Gastroesophageal sphincter (tissue), 4 donors: ENCODE data around the gene LRRC36. TPM values are rescaled to one million over a fixed set of nuclear protein-coding genes. Genes with fewer than 3 reads are reported as not detected.
A peak's percentile ranks its signal among the peaks of the same experiment; 100 is the strongest.
"Not testable (repeated sequence)": the region's sequence is repeated elsewhere in the genome, so short reads cannot be mapped to it uniquely, and the experiment has no call there.

ENCODE experiments used
- ATAC-seq: fragments of 150-250 bp; one replicate; pipeline ENCODE4 v1.9.1; 2016; ENCODE audit warnings: mild to moderate bottlenecking, moderate library complexity
- H3K27ac ChIP-seq, 4 donors: fragments of 200-600 bp; sonication (generic) in 3 of 4; 1 replicate in 3 of 4; 2 replicates in 1 of 4; pipeline ENCODE4 v1.5.1; 2016 to 2019
- H3K27me3 ChIP-seq: fragments of 200-600 bp; sonication (generic); one replicate; pipeline ENCODE4 v1.5.1; 2019
- H3K36me3 ChIP-seq, 2 donors: fragments of 200-600 bp; sonication (generic); one replicate each; pipeline ENCODE4 v1.5.1; 2019; ENCODE audit warnings: control low read depth in 1 of 2
- H3K4me1 ChIP-seq, 3 donors: fragments of 200-600 bp; sonication (generic); 1 replicate in 2 of 3; 2 replicates in 1 of 3; pipeline ENCODE4 v1.5.1; 2016 to 2019; ENCODE audit warnings: control low read depth in 2 of 3
- H3K4me3 ChIP-seq, 2 donors: fragments of 200-600 bp; sonication (generic); one replicate each; pipeline ENCODE4 v1.5.1; 2019; ENCODE audit warnings: mild to moderate bottlenecking in 1 of 2, moderate library complexity in 1 of 2
- H3K9me3 ChIP-seq, 3 donors: fragments of 200-600 bp; sonication (generic); one replicate each; pipeline ENCODE4 v1.5.1; 2017 to 2019; ENCODE audit warnings: control low read depth in 2 of 3
- EP300 ChIP-seq: sonication (generic); formaldehyde crosslinking; IDR thresholded peaks from one replicate; pipeline ENCODE4 v1.6.1; 2017; ENCODE audit warnings: antibody characterized with exemption, mild to moderate bottlenecking
- POLR2A ChIP-seq, 2 donors: fragments of 450-650 bp; IDR thresholded peaks; one replicate each; pipeline ENCODE4 v1.6.1; 2017; ENCODE audit warnings: antibody characterized with exemption in 2 of 2, mild to moderate bottlenecking in 2 of 2, moderate library complexity in 1 of 2
- POLR2AphosphoS5 ChIP-seq: sonication (generic); formaldehyde crosslinking; IDR thresholded peaks from one replicate; pipeline ENCODE4 v1.6.1; 2017; ENCODE audit warnings: antibody characterized with exemption
- WGBS, 2 donors: methylation state at CpG; one replicate each; pipeline ENCODE4 v1.1.5; 2018; ENCODE audit warnings: low coverage in 1 of 2; 5-methylcytosine and 5-hydroxymethylcytosine counted together
- total RNA-seq, 4 donors: library from RNA; depleted of rRNA; stranded (reverse); fragments of >200 nt; gene quantifications; one replicate each; pipeline ENCODE4 v1.1.0, GENCODE V29; 2016
- TF ChIP-seq, protein P1 (sequence below), 4 experiments: fragments of 200-600 bp in 2 of 4; fragments of 450-650 bp in 2 of 4; sonication (generic) in 1 of 4; IDR thresholded peaks; one replicate each; pipeline ENCODE4 v1.5.1; 2017 to 2019; ENCODE audit warnings: antibody characterized with exemption in 4 of 4, mild to moderate bottlenecking in 2 of 4, moderate library complexity in 2 of 4

Gene LRRC36
- total RNA-seq, 4 donors from 2014 or later = 0.27 TPM; not detected in 3

- TF ChIP-seq, protein P1, sequence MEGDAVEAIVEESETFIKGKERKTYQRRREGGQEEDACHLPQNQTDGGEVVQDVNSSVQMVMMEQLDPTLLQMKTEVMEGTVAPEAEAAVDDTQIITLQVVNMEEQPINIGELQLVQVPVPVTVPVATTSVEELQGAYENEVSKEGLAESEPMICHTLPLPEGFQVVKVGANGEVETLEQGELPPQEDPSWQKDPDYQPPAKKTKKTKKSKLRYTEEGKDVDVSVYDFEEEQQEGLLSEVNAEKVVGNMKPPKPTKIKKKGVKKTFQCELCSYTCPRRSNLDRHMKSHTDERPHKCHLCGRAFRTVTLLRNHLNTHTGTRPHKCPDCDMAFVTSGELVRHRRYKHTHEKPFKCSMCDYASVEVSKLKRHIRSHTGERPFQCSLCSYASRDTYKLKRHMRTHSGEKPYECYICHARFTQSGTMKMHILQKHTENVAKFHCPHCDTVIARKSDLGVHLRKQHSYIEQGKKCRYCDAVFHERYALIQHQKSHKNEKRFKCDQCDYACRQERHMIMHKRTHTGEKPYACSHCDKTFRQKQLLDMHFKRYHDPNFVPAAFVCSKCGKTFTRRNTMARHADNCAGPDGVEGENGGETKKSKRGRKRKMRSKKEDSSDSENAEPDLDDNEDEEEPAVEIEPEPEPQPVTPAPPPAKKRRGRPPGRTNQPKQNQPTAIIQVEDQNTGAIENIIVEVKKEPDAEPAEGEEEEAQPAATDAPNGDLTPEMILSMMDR (IDR thresholded peaks at IDR 0.05) = no peak
- no peak for TF ChIP-seq EP300
- TF ChIP-seq POLR2AphosphoS5 = no peak
- no peak for TF ChIP-seq POLR2A (IDR thresholded peaks at IDR 0.05)
- WGBS, 2 donors = 87 to 95% methylated on average over 4 of the region's 4 CpGs
- H3K4me3 ChIP-seq = no peak overlapping the region
- no peaks in the 10 kb centered on the region for H3K9me3 ChIP-seq
- no peaks in the 10 kb centered on the region for H3K36me3 ChIP-seq
- no peaks in the 10 kb centered on the region for H3K27me3 ChIP-seq
- H3K27ac ChIP-seq = no peak overlapping the region
- ATAC-seq = no peak
- no peaks in the 10 kb centered on the region for H3K4me1 ChIP-seq
Measured at GRCh38 chr16:67342616-67343015, 16.0 kb downstream of the LRRC36 start.

GRCh38 chr16:67345401-67345800, 18.8 kb downstream of the LRRC36 start:
- ATAC-seq = no peak
- no peak overlapping the region for H3K4me3 ChIP-seq
- TF ChIP-seq POLR2A (IDR thresholded peaks at IDR 0.05) (no peak), EP300 (no peak), POLR2AphosphoS5 (no peak)
- TF ChIP-seq, protein P1 (IDR thresholded peaks at IDR 0.05) = no peak
- no peak overlapping the region for H3K27ac ChIP-seq
- no peaks in the 10 kb centered on the region for H3K4me1 ChIP-seq
- 63 to 67% methylated on average over 1 of the region's 1 CpG for WGBS, 2 donors
- H3K27me3 ChIP-seq = no peaks in the 10 kb centered on the region
- no peaks in the 10 kb centered on the region for H3K9me3 ChIP-seq
- H3K36me3 ChIP-seq = no peaks in the 10 kb centered on the region

DNA sequence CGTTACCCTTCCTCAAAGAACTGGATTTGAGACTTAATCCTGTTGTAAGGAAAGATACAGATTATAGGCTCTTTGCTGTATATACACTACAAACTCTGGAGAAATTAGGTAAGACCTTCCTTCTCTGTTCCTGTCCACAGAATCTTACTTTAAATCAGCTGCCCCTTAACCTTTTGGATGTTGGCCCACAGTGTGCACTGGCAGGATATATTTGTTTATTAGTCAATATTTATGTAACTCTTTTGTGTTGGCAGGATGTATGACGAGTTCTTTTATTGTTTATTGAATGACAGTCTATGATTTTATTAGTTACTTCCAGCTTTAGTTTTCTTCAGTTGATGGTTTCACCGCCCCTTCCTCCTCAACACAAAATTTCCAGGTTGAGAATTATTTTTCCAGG, 19.7 kb downstream of the LRRC36 start:
- Histone ChIP-seq H3K36me3 (no peaks in the 10 kb centered on the region), H3K27me3 (no peaks in the 10 kb centered on the region), H3K4me3 (no peak overlapping the region), H3K9me3 (no peaks in the 10 kb centered on the region), H3K4me1 (no peaks in the 10 kb centered on the region), H3K27ac (no peak overlapping the region)
- no peak for TF ChIP-seq EP300
- TF ChIP-seq POLR2AphosphoS5 = no peak
- no peak for TF ChIP-seq POLR2A (IDR thresholded peaks at IDR 0.05)
- TF ChIP-seq, protein P1 (IDR thresholded peaks at IDR 0.05) = no peak
- ATAC-seq = no peak
- WGBS, 2 donors = 69 to 82% methylated on average over 3 of the region's 3 CpGs

- ATAC-seq = no peak
- no peaks in the 10 kb centered on the region for H3K36me3 ChIP-seq
- no peaks in the 10 kb centered on the region for H3K27me3 ChIP-seq
- H3K27ac ChIP-seq = no peak overlapping the region
- no peak overlapping the region for H3K4me3 ChIP-seq
- H3K9me3 ChIP-seq = no peaks in the 10 kb centered on the region
- no peaks in the 10 kb centered on the region for H3K4me1 ChIP-seq
- no peak for TF ChIP-seq EP300
- TF ChIP-seq, protein P1 (IDR thresholded peaks at IDR 0.05) = peak in 3 of 4 experiments; percentile 18 to 39 (median 29)
Measured at GRCh38 chr16:67349172-67349571, 22.6 kb downstream of the LRRC36 start.

DNA sequence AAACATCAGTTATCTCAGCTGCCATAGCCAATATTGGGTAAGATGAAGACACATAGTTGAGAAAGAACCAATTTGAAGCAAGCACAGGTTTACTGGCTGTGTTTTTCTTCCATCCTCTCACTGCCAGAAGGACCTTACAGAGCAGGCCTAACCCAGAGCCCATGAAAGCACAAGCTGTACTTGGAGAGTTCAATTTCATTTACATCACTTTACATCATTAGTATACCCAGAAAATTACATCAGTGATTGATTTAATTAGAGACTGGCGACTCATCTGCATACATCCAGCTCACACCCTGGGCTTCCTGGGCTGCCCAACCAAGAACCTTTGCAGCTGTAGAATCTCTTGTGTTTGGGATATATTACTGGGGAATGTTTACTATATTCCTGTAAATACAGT, 23.7 kb downstream of the LRRC36 start:
- TF ChIP-seq POLR2AphosphoS5 = no peak
- no peak for TF ChIP-seq EP300
- TF ChIP-seq, protein P1 (IDR thresholded peaks at IDR 0.05) = no peak
- TF ChIP-seq POLR2A (IDR thresholded peaks at IDR 0.05) = no peak
- ATAC-seq = no peak
- WGBS, 2 donors = 100% methylated on average over 1 of the region's 1 CpG
- no peak overlapping the region for H3K27ac ChIP-seq
- no peak overlapping the region for H3K4me3 ChIP-seq
- H3K4me1 ChIP-seq = no peaks in the 10 kb centered on the region
- H3K36me3 ChIP-seq = no peaks in the 10 kb centered on the region
- H3K9me3 ChIP-seq = no peaks in the 10 kb centered on the region
- H3K27me3 ChIP-seq = no peaks in the 10 kb centered on the region

DNA sequence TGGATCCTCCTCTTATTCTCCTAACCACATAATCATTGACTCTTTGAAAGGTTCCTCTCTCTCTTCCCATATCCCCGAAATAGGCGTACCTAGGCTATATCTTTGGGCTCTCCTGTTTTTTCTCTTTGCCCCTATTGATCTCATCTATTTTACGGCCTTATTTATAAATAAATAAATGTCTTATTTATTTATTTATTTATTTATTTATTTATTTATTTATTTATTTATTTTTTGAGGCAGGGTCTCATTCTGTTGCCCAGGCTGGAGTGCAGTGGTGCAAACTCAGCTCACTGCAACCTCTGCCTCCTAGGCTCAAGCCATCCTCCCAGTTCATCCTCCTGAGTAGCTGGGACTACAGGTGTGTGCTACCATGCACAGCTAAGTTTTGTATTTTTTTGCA, 25.8 kb downstream of the LRRC36 start:
- not testable (repeated sequence) for H3K4me3 ChIP-seq, H3K4me1 ChIP-seq, H3K9me3 ChIP-seq, ATAC-seq, H3K27ac ChIP-seq, H3K27me3 ChIP-seq, H3K36me3 ChIP-seq
- WGBS, 2 donors = 90 to 100% methylated on average over 3 of the region's 3 CpGs
